Activated CD4-positive, CD25-positive, alpha-beta regulatory T cell (primary cell): ENCODE measurements around the gene ARHGAP15.
"Not testable (repeated sequence)": the region's sequence is repeated elsewhere in the genome, so short reads cannot be mapped to it uniquely, and the experiment has no call there.

Experiments
- DNase-seq, 4 experiments: peaks; one replicate each; lab custom pipeline; 2025; lab: John Stamatoyannopoulos, UW

ARHGAP15 gene

DNA sequence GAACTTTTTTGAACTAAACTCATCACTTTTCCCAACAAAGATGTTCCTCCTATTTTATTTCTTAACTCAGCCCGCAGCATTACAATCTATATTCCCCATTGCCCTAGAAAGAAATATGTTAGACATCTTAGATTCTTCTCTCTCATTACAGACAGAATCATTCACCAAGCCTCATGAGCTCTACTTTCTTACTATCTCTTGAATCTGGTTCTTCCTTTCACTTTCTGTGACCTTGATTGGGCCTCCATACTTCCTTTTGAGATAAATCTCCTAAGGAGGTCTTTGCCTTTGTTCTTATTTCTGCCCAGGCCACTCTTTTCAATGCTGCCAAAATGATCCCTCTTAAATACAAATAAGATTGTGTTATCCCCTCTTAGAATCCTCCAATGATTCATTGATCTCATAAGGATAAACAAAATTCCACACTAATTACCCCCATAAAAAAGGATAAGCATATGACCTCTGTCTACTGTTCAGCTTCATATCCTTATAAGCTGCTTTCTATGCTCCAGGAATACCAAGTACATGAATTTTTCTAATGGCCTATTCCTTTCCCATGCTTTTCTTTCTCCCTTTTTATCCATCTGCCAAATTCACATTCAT is 400.0 kb downstream of the ARHGAP15 start:
- DNase-seq: no peak

DNA sequence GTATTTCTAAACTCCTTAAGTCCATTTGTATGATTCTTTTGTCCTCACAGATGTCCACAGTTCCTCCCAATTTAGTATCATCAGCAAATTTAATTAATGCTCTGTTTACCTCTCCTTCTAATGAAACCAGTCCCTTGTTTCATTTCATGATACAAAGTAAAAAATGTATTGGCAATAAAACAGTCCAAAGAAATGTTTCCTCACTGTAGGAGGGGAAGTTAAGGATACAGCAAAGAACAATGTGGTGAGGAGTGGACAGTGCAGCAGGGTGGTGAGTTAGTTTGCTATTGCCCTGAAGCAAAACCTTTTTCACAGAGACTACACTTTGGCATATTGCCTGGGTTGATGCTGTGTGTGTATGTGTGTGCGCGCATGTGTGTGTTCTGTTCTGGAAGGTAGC is 401.5 kb downstream of the ARHGAP15 start:
- DNase-seq: no peak

DNA sequence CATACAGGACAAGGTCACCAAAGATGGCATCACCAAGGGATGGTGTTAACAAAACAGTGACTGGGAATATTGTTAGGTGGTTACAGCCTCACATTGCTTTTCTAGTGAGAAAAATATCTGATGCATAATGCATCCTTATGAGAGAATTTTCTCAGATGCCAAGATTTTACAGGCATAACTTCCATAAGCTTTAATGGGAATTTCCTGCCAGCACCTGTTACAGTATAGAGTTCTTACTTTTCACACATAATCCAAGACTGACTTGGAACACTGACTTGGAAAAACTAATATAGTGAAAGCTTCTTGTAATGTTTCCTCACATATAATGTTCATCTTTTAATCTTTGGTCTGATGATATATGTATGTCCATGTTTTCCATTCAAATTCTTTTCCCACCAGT is 402.8 kb downstream of the ARHGAP15 start:
- no peak for DNase-seq

DNA sequence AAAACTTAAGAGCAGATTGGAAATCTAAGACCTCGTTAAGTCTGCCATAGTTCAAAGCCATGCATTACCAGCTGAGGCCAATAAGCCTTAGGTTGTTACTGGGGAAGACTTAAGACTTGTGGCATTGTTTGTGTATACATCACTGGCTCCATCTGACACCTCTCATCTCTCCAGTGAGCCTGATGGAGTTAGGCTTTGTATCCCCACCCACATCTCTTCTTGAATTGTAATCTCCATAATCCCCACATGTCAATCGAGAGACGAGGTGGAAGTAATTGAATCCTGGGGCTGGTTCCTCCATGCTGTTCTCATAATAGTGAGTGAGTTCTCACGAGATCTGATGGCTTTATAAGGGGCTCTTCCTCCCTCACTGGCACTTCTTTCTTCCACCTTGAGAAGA is 404.6 kb downstream of the ARHGAP15 start:
- DNase-seq: no peak

DNA sequence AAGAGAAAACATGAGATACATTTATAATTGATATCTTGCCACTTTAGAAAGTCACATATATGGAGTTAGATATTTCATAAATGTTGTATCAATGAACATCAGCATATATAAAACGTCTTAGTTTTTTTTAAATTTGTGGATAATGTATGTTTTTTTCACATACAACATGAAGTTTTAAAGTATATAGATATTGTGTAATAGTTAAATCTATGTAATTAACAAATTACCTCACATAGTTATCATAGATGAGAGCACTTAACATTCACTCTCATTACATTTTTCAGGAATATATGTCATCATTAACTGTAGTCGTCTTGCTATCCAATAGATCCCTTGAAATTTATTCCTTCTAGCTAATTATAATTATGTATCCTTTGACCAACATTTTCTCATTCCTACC is 406.6 kb downstream of the ARHGAP15 start:
- no peak for DNase-seq

DNA sequence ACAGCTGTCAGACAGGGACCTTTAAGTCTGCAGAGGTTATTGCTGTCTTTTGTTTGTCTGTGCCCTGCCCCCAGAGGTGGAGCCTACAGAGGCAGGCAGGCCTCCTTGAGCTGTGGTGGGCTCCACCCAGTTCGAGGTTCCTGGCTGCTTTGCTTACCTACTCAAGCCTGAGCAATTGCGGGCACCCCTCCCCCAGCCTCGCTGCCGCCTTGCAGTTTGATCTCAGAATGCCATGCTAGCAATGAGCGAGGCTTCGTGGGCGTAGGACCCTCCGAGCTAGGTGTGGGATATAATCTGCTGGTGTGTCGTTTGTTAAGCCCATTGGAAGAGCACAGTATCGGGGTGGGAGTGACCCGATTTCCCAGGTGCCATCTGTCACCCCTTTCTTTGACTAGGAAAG is 412.7 kb downstream of the ARHGAP15 start:
- not testable (repeated sequence) for DNase-seq

DNA sequence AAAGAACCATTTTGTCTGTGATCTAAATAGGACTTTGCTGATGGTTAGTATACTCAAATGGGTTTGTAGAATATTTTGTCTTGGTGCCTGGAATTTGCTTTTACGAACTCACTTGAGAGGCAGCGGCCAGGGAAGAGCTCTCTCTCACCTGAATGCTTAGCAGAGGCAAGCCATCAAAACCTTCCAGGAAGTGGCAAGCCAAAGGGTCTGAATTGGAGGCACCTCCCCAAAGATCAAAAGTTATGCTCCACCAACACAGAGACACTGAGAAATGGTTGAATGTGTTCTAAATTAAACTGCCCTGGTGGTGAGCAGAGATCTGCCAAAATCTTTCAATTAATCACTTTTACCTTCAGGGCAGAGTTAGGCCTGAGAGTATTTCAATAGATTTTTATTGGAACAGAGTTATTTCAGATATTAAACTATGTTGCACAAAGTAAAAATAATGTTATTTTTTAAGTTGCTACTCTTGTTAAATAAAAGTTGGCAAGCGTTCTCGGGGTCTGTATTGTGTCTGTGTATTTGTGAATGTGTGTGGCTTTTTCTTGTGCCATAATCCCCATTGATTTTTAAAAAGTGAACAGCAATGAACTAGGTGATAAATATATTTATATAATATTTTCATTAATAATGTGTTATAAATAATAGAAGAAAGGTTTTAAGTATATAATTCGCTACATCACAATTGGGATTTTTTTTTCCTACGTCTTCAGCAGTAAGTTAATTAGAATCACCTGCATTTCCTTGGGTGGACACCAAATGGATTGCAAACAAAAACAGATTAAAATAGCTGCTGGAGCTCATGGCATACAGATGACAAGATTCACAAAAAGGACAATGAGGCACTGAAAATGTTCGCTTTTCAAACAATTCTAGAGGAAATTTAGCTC is 416.1 kb downstream of the ARHGAP15 start:
- no peak for DNase-seq

DNA sequence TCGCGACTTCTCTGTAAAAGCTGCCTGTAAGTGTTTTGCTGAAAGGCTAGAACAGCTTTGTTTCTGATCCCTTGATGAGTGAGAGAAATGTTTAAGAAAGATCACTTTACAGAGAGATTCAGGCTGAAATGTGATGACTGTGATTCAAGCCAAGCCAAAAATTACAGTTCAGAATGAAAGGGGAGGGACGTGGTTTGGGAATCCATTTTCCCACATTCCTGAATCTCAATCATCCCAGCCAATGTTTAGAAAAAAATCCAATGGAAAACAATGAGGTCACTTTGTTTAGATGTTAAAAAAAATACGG is 416.7 kb downstream of the ARHGAP15 start:
- no peak for DNase-seq

DNA sequence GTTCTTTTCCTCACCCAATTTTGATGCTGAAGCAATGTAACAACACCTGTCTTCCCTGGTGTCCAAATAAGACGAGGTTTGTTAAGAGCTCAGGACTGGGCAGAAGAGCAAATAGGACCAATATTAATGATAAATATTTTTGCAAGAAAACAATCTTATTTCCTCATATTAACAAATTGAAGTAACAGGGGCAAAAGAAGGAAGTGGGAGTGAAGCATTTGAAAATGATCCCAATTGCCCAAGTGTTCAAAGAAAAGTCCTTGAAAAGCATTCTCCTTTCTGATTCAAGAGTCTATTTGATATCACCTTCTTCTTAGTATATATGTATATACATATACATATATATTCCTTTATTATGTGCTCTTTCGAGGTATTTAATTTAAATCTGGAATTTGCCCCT is 418.8 kb downstream of the ARHGAP15 start:
- no peak for DNase-seq

DNA sequence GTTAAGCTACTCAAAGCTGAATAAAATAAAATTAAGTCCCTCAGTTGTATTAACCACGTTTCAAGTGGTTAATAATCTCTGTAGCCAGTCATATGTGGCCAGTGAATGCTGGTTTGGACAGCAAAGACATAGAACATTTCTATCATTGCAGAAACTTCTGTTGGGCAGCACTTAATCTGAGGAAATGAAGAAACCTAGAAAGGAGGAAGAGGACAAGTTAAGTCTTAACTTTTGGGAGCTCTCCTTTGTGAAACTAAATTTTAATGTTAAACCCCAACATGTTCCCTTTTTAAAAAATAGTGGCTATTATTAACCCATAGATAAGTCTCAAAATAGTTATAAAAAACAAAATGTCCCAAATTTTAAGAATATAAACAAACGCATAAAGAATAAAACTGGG is 421.3 kb downstream of the ARHGAP15 start:
- DNase-seq: no peak

DNA sequence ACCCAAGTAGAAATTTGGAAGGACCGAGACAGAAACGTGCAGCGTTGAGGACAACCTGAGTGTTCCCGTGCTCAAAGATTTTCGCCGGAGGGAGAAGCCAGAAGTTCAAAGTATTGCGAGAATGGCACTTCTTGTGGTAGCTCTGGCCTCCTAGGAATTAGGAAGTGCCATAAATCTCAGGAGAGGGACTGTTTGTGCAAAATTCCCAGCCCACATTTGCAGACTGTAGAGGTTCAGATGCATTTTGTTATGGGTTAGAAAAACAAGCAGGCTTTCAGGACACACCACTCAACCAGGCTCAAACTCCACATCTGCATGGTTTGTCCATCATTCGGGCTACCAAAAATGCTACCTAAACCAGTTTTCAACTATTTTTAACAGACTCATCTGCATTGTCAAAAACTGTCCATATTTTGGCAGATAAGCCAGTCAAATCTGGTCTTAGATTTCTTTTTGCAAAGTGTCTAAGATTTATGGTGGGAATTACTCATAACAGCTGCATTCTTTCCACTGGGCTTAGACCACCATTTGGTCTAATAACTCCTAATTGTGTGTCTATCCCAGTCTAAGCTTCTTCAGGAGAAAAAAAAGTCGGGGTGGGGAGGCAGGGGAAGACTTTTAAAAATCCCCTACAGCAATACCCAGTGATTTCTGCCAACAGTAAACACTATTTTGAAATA is 422.9 kb downstream of the ARHGAP15 start:
- DNase-seq: no peak

DNA sequence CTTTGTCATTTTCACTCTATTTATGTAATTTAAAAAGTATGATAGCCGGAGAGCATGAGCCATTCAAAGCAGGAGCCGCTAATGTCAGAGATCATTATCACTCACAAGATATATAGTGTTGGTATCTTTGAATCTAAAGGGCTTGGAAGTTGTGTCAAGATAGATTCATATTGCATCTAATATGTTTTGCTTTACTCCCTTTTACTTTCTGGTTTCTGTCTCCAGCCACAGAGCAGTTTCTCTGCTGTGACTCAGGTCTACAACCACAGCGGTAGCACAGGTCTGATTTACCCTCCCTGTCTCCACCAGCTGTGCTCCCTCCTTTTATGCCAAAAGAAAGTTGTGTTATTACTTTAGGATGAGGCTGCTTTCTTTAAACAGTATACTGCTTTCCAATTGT is 424.0 kb downstream of the ARHGAP15 start:
- no peak for DNase-seq

DNA sequence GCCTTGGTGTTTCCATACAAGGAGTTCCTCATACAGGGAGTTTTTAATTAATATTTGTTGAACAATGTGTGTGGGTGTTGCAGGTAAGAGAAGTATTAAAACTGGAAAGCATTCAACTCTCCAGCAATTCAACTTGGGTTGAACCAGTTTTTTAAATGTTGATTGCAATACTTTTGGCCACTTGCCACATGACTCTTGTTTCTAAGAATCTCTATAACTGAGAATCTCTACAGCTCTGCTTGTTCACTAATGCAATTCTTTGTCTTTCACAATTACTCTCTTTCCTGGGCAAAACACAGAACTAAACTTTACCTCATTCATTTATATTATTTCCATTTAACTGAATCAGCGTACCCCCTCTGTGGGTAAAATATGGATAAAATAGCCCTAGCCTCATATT is 429.4 kb downstream of the ARHGAP15 start:
- DNase-seq: no peak

DNA sequence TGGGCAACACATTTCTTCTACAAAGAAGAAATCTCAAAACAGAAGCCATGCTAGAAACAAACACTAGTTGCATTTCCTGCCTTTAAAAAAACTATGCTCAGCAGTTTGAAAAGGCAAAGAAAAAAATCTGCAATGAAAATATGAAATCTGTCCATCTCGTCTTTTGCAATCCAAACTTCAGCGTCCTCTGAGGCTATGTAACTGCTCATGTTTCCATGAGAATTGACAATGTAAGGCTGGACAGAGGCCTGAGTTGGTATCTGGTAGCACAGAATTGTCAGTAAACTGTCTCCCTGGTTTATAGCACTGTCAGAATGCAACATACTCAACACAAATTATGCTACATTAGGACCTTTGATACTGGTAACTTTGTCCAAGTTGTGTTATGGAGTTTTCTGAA is 429.9 kb downstream of the ARHGAP15 start:
- no peak for DNase-seq

DNA sequence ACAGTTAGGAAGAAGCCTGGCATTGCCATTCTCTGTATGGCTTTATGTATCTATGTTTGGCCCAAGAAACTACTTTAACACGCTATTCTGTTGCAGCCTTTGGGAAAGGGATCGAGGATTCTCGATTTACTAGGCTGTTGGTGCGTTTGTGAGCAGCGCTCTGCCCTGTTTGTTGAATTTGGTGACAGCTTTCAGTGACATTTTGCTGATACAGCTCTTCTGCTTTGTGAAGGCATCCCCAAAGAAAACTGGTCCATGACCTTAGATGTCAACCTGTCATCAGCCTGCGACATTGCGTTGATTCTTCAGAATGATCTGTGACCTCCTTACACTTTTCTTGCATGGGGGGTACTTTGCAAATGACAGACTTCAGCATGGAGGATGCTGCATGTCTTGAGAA is 431.5 kb downstream of the ARHGAP15 start:
- DNase-seq: no peak

DNA sequence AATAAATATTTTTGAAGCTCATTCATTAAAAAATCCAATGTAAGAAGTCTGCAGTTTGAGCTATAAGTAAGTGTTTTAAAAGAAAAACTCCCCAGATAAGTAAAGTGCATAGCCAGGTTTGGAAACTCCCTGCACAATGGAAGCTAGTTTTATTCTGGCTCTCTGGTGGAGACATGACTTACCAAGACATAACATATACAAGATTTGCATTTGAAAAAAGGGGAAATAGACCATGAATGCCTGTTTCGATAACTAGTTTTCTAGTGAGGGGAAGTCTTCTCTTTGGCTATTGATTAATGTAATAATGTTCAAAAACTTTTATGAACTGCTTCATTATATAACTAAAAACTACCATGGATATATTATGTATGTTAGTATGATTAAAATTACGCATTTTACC is 435.2 kb downstream of the ARHGAP15 start:
- DNase-seq: no peak

DNA sequence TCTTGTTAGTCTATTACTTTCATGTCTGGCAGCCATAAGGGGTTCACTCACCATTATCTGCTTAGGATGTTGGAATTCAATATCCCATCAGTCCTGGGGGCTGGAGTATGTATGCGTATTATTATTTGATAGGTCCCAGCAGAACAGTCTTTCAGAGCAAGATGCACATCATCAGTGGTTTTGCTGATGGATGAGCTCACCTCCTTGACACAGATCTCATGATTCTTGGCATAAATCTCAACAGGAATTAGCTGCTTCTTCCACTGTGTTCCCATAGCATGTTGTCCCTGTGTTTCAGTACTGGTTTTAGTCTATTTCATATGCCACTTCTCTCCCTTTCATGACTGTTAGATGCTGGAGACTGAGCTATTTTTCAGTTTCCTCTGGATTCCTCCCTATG is 442.5 kb downstream of the ARHGAP15 start:
- no peak for DNase-seq

DNA sequence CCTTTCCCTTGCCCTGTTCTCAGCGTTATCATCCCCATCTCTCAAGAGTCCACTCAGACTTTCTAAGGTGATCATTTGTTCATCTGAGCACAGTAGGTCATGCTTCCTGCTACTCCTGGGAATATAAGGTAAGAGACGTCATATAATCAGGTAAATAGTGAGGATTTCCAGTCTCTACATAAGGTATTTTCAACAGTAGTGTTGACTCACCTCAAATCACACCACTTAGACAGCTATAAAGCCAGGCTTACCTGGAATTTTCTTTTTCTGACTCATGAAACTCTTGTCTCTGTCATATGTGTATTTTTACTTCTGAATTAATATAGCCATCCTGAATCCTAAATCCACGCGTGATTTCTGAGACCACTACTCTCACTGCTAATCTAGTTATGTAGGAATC is 443.2 kb downstream of the ARHGAP15 start:
- no peak for DNase-seq

DNA sequence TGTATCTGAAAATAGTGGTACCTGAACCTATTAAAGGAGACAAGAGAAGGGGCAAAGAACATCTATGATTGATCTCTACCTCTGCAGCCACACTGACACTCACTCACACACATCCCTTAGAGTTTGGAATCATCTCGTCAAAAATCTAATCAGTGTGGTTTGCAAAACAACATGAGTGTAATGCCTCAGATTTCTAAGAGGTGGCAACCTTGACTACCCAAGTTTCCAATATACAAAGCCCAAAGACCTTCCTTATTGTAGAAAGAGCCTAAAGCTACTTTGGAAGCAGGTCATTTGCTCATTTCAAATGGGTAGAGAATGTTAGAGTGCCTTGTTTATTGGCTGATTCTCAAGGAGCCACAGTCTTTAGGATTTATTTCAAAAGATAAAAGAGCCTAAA is 444.9 kb downstream of the ARHGAP15 start:
- DNase-seq: no peak

DNA sequence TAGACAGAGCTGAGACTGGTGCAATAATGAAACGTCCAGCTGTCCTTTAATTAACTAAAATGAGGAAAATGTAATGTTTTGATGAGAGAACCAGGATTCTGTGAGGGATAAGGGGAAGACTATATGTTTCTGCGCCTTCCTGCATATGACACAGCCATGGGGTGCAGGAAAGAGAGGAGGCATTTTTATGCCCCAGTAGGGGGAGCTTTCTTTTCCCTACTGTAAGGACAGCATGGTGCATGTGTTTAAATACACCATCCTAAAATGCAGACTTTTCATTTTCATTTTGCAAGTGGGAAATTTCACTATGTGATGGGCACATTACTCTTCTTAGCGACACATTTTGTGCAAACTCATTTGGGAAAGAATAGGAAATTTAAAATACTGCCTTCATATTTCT is 446.1 kb downstream of the ARHGAP15 start:
- no peak for DNase-seq

DNA sequence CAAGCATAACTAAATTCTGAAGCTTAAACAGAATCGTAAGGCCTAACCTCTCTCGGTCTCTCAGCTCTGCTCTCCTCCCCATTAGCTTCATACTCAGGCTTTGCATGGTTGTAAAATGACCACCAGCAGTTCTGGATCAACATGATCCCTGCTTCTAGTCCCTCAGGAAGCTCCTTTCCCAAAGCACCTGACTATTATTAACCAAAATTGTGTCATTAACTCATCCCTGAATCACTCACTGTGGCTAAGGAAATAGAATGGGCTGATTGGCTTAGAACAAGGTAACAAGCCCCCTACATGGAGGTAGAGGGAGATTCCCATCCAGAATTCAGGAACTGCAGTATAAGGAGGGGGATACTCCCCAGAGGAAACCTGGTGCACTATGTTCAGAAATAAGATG is 448.3 kb downstream of the ARHGAP15 start:
- DNase-seq: no peak

DNA sequence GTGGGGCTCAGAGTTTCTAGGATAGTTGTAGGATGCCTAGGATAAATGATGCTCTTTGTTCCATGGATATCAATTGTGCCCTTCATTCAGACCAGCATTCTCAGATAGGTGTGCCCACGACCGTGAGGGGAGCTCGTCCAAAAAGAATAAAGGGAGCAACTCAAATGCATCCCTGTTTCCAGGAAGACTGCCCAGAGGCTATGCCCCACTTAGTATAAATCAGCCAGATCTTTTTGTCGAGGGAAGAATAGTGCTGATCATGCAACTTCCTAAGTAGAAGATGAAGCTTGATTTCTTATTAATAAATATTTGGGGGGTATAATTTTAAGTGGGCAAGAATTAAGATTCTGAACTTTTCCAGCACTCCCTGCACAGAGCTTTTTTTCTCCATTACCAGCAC is 450.2 kb downstream of the ARHGAP15 start:
- no peak for DNase-seq

DNA sequence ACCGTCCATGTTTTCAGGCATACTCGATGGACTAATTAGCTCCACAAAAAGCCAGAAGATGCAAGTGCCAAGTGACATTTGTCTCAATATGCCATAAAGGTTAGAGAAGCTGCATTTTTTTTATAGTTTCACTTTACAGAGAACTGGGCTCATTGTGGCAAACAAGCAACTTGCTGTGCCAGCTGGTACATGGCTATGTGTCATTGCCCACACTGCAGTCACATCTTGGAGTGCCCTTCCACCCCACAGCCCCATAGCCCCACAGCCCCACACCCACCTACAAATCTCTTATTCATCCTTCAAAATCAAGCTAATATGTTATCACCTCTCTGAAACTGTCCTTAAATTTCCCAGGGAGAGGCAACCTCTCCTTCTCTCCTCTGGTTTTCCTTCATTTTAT is 451.9 kb downstream of the ARHGAP15 start:
- no peak for DNase-seq
